Measurements from ENCODE around the gene EPOP.
"Not testable (repeated sequence)": the region's sequence is repeated elsewhere in the genome, so short reads cannot be mapped to it uniquely, and the experiment has no call there.

Gene EPOP

DNA sequence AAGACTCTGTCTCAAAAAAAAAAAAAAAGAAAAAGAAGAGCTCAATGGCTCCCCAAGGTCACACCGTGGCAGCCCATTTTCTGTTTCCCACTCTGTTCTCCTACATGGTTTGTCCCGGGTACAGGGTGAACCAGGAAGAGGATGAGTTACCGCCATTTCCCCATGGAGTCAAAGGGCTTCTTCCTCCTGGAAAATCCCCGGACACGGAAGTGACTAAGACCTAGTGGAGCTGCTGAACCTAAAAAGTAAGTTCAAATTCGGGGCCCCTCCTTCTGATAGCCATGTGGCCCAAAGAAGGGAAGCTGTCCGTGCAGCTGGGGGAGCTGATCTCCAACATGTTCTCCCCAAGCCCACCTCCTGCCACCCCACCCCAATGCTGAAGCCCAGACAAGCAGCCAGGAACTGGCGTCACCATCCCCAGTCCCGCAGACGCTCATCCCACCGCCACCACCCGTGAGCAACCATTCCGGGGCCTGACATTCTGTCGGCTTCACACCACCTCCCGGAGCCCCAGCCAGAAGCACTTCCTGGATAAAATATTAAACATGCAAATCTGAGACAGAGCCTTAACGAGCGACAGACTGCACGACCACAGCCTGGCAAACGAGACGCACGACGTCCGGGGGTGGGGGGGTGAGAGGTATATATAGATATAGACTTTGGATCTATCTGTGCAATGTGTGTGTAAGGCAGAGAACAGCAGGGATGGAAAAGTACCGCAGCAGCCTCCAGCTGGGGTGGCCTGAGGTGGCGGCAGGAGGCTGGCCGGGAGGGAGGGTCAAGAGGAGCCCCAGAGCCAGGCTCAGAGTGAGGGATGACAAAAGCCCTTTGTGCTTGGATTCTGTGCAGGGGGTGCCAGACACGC is 17.6 kb downstream of the EPOP start:
- no peaks in the 10 kb centered on the region for H3K9me3 ChIP-seq (ENCODE audit: control insufficient read depth, insufficient read depth, low read length)
- no peaks in the 10 kb centered on the region for H3K36me3 ChIP-seq (ENCODE audit: control insufficient read depth, insufficient read depth, low read length)
- H3K27me3 ChIP-seq (ENCODE audit: control insufficient read depth, insufficient read depth, low read length) = no peaks in the 10 kb centered on the region
- no peak overlapping the region for H3K4me3 ChIP-seq (ENCODE audit: low read depth, low read length)
- H3K9ac ChIP-seq (ENCODE audit: low read depth, low read length) = no peak overlapping the region
- no peak overlapping the region for H3K27ac ChIP-seq (ENCODE audit: low read depth, low read length)
- H3K4me1 ChIP-seq (ENCODE audit: control insufficient read depth, insufficient read depth, low read length) = no peaks in the 10 kb centered on the region; the same call in 1 of the 2 replicates

- Histone ChIP-seq H3K27ac (ENCODE audit: low read depth, low read length) (no peak overlapping the region), H3K9me3 (ENCODE audit: control insufficient read depth, insufficient read depth, low read length) (no peaks in the 10 kb centered on the region), H3K4me3 (ENCODE audit: low read depth, low read length) (no peak overlapping the region), H3K9ac (ENCODE audit: low read depth, low read length) (no peak overlapping the region), H3K27me3 (ENCODE audit: control insufficient read depth, insufficient read depth, low read length) (no peaks in the 10 kb centered on the region), H3K4me1 (ENCODE audit: control insufficient read depth, insufficient read depth, low read length) (no peaks in the 10 kb centered on the region; the same call in 1 of the 2 replicates), H3K36me3 (ENCODE audit: control insufficient read depth, insufficient read depth, low read length) (no peaks in the 10 kb centered on the region)
These were observed 20.1 kb downstream of the EPOP start for GRCh38 chr17:38654411-38655398.

GRCh38 chr17:38653679-38654078 is 21.1 kb downstream of the EPOP start:
- H3K9ac ChIP-seq (ENCODE audit: low read depth, low read length) = no peak overlapping the region
- H3K27me3 ChIP-seq (ENCODE audit: control insufficient read depth, insufficient read depth, low read length) = no peaks in the 10 kb centered on the region
- no peak overlapping the region for H3K4me3 ChIP-seq (ENCODE audit: low read depth, low read length)
- no peaks in the 10 kb centered on the region; the same call in 1 of the 2 replicates for H3K4me1 ChIP-seq (ENCODE audit: control insufficient read depth, insufficient read depth, low read length)
- no peaks in the 10 kb centered on the region for H3K36me3 ChIP-seq (ENCODE audit: control insufficient read depth, insufficient read depth, low read length)
- no peaks in the 10 kb centered on the region for H3K9me3 ChIP-seq (ENCODE audit: control insufficient read depth, insufficient read depth, low read length)
- no peak overlapping the region for H3K27ac ChIP-seq (ENCODE audit: low read depth, low read length)

GRCh38 chr17:38653230-38653629 is 21.5 kb downstream of the EPOP start:
- H3K27me3 ChIP-seq (ENCODE audit: control insufficient read depth, insufficient read depth, low read length) = no peaks in the 10 kb centered on the region
- no peak overlapping the region for H3K27ac ChIP-seq (ENCODE audit: low read depth, low read length)
- no peaks in the 10 kb centered on the region for H3K9me3 ChIP-seq (ENCODE audit: control insufficient read depth, insufficient read depth, low read length)
- H3K9ac ChIP-seq (ENCODE audit: low read depth, low read length) = no peak overlapping the region
- no peaks in the 10 kb centered on the region for H3K36me3 ChIP-seq (ENCODE audit: control insufficient read depth, insufficient read depth, low read length)
- H3K4me1 ChIP-seq (ENCODE audit: control insufficient read depth, insufficient read depth, low read length) = no peaks in the 10 kb centered on the region; the same call in 1 of the 2 replicates
- H3K4me3 ChIP-seq (ENCODE audit: low read depth, low read length) = no peak overlapping the region

DNA sequence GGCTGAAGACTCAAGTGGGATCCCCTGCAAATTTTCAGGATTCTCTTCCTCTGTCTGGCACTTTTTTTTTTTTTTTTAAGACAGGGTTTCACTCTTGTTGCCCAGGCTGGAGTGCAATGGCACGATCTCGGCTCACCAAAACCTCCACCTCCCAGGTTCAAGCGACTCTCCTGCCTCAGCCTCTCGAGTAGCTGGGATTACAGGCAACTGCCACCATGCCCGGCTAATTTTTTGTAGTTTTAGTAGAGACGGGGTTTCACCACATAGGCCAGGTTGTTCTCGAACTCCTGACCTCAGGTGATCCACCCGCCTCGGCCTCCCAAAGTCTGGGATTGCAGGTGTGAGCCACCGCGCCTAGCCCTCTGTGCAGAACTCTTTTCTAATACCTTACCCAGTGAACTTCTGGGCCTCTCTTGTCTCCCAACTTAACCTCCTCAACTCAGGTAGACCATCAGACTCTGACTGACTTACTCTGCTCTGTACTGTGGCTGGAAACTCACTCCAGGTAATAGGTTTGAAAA is 24.0 kb downstream of the EPOP start:
- not testable (repeated sequence) for H3K4me3 ChIP-seq (ENCODE audit: low read depth, low read length); H3K27ac ChIP-seq (ENCODE audit: low read depth, low read length); H3K9ac ChIP-seq (ENCODE audit: low read depth, low read length)

GRCh38 chr17:38637951-38638350 is 36.8 kb downstream of the EPOP start:
- no peak overlapping the region for H3K9ac ChIP-seq (ENCODE audit: low read depth, low read length)
- H3K4me1 ChIP-seq (ENCODE audit: control insufficient read depth, insufficient read depth, low read length) = peaks cover 4% of the 10 kb centered on the region; the same call in 1 of the 2 replicates
- no peak overlapping the region for H3K27ac ChIP-seq (ENCODE audit: low read depth, low read length)
- H3K4me3 ChIP-seq (ENCODE audit: low read depth, low read length) = no peak overlapping the region
- H3K36me3 ChIP-seq (ENCODE audit: control insufficient read depth, insufficient read depth, low read length) = no peaks in the 10 kb centered on the region
- no peaks in the 10 kb centered on the region for H3K9me3 ChIP-seq (ENCODE audit: control insufficient read depth, insufficient read depth, low read length)
- no peaks in the 10 kb centered on the region for H3K27me3 ChIP-seq (ENCODE audit: control insufficient read depth, insufficient read depth, low read length)

More for the DNA sequence above, 24.0 kb downstream of the EPOP start:
- not testable (repeated sequence) for H3K27me3 ChIP-seq (ENCODE audit: control insufficient read depth, insufficient read depth, low read length); H3K9me3 ChIP-seq (ENCODE audit: control insufficient read depth, insufficient read depth, low read length); H3K36me3 ChIP-seq (ENCODE audit: control insufficient read depth, insufficient read depth, low read length); H3K4me1 ChIP-seq (ENCODE audit: control insufficient read depth, insufficient read depth, low read length)

- H3K36me3 ChIP-seq (ENCODE audit: control insufficient read depth, insufficient read depth, low read length) = no peaks in the 10 kb centered on the region
- no peak overlapping the region for H3K4me3 ChIP-seq (ENCODE audit: low read depth, low read length)
- no peaks in the 10 kb centered on the region for H3K9me3 ChIP-seq (ENCODE audit: control insufficient read depth, insufficient read depth, low read length)
- no peak overlapping the region for H3K27ac ChIP-seq (ENCODE audit: low read depth, low read length)
- H3K27me3 ChIP-seq (ENCODE audit: control insufficient read depth, insufficient read depth, low read length) = no peaks in the 10 kb centered on the region
- no peak overlapping the region for H3K9ac ChIP-seq (ENCODE audit: low read depth, low read length)
- H3K4me1 ChIP-seq (ENCODE audit: control insufficient read depth, insufficient read depth, low read length) = peaks cover 4% of the 10 kb centered on the region; the same call in 1 of the 2 replicates
These were observed 38.7 kb downstream of the EPOP start for GRCh38 chr17:38636054-38636453.

DNA sequence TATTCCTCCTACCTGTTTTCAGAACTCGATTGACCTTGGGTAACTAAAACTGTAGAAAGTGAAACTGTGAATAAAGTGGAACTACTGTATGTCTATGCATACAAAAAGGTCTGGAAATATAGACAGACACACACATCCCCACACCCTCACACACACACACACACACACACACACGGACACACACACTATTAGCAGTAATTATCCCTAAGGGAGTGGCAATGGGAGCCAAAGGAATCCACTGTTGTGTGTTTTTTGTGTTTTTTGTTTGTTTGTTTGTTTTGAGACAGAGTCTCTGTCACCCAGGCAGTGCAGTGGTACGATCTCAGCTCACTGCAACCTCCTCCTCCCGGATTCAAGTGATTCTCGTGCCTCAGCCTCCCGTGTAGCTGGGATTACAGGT is 42.4 kb downstream of the EPOP start:
- H3K27ac ChIP-seq (ENCODE audit: low read depth, low read length) = no peak overlapping the region
- no peaks in the 10 kb centered on the region for H3K27me3 ChIP-seq (ENCODE audit: control insufficient read depth, insufficient read depth, low read length)
- H3K9ac ChIP-seq (ENCODE audit: low read depth, low read length) = no peak overlapping the region
- no peaks in the 10 kb centered on the region for H3K9me3 ChIP-seq (ENCODE audit: control insufficient read depth, insufficient read depth, low read length)
- peaks cover 4% of the 10 kb centered on the region; the same call in 1 of the 2 replicates for H3K4me1 ChIP-seq (ENCODE audit: control insufficient read depth, insufficient read depth, low read length)
- no peaks in the 10 kb centered on the region for H3K36me3 ChIP-seq (ENCODE audit: control insufficient read depth, insufficient read depth, low read length)
- H3K4me3 ChIP-seq (ENCODE audit: low read depth, low read length) = no peak overlapping the region

DNA sequence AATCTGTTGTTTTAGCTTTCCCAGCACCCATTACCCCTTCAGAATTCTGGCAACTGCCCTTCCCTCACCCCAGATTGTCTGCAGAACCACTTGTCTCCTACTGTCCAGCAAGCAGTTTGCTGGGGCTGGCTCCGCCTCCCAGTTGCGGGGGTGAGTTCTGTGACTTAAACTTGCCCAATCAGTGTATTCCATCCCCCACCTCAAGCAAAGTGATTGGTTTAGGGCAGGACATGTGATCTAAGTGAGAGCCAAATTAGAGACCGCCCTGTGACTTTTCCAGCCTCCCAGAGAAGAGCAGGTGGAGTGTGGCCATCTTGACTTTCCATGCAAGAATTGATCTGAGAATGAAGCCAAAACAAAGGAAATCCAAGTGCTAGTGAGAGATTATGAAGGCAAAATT is 46.3 kb downstream of the EPOP start:
- H3K27ac ChIP-seq (ENCODE audit: low read depth, low read length) = no peak overlapping the region
- H3K36me3 ChIP-seq (ENCODE audit: control insufficient read depth, insufficient read depth, low read length) = no peaks in the 10 kb centered on the region
- H3K9ac ChIP-seq (ENCODE audit: low read depth, low read length) = no peak overlapping the region
- H3K4me3 ChIP-seq (ENCODE audit: low read depth, low read length) = no peak overlapping the region
- H3K27me3 ChIP-seq (ENCODE audit: control insufficient read depth, insufficient read depth, low read length) = no peaks in the 10 kb centered on the region
- no peaks in the 10 kb centered on the region for H3K9me3 ChIP-seq (ENCODE audit: control insufficient read depth, insufficient read depth, low read length)
- H3K4me1 ChIP-seq (ENCODE audit: control insufficient read depth, insufficient read depth, low read length) = no peaks in the 10 kb centered on the region

- H3K27me3 ChIP-seq (ENCODE audit: control insufficient read depth, insufficient read depth, low read length) = no peaks in the 10 kb centered on the region
- no peaks in the 10 kb centered on the region for H3K36me3 ChIP-seq (ENCODE audit: control insufficient read depth, insufficient read depth, low read length)
- no peak overlapping the region for H3K4me3 ChIP-seq (ENCODE audit: low read depth, low read length)
- no peaks in the 10 kb centered on the region for H3K4me1 ChIP-seq (ENCODE audit: control insufficient read depth, insufficient read depth, low read length)
- H3K9ac ChIP-seq (ENCODE audit: low read depth, low read length) = no peak overlapping the region
- no peak overlapping the region for H3K27ac ChIP-seq (ENCODE audit: low read depth, low read length)
- no peaks in the 10 kb centered on the region for H3K9me3 ChIP-seq (ENCODE audit: control insufficient read depth, insufficient read depth, low read length)
These were observed 46.8 kb downstream of the EPOP start for GRCh38 chr17:38627957-38628356.

Data from HUES48 (cell line).